Right atrium auricular region (tissue), 2 donors: ENCODE measurements around the gene FYTTD1. TPM values are rescaled to one million over a fixed set of nuclear protein-coding genes. Genes with fewer than 3 reads are reported as not detected.
"Not testable (repeated sequence)": the region's sequence is repeated elsewhere in the genome, so short reads cannot be mapped to it uniquely, and the experiment has no call there.

Experiments used
- DNase-seq: peaks from one replicate; pipeline ENCODE4 v3.0.0-alpha.2; 2019; ENCODE audit warnings: low spot score
- H3K27ac ChIP-seq, 2 donors: fragments of 200-600 bp; sonication (generic); 1 replicate in 1 of 2; 2 replicates in 1 of 2; pipeline ENCODE4 v1.5.1; 2016 to 2019
- H3K27me3 ChIP-seq, 2 donors: fragments of 200-600 bp; sonication (generic); one replicate each; pipeline versions ENCODE4 v1.5.1 to v1.6.0; 2017 to 2019
- H3K36me3 ChIP-seq: fragments of 200-600 bp; sonication (generic); one replicate; pipeline ENCODE4 v1.5.1; 2016
- H3K4me1 ChIP-seq, 2 donors: fragments of 200-600 bp; sonication (generic); one replicate each; pipeline versions ENCODE4 v1.5.1 to v1.6.0; 2017 to 2019
- H3K4me3 ChIP-seq, 2 donors: fragments of 200-600 bp; sonication (generic); 1 replicate in 1 of 2; 2 replicates in 1 of 2; pipeline ENCODE4 v1.5.1; 2017 to 2019; ENCODE audit warnings: mild to moderate bottlenecking in 1 of 2, moderate library complexity in 1 of 2
- H3K9me3 ChIP-seq, 2 donors: fragments of 200-600 bp; sonication (generic); one replicate each; pipeline ENCODE4 v1.5.1; 2019
- CTCF ChIP-seq, 2 donors: fragments of 200-600 bp; sonication (generic); IDR thresholded peaks; one replicate each; pipeline ENCODE4 v1.5.1; 2019; ENCODE audit warnings: antibody characterized with exemption in 2 of 2
- total RNA-seq, 2 donors: library from RNA; depleted of rRNA; stranded (reverse); fragments of >200 nt; gene quantifications; one replicate each; pipeline ENCODE4 v1.1.0, GENCODE V29; 2016

FYTTD1 gene
- total RNA-seq, 2 donors from 2014 or later: 39.9 to 61.8 TPM

GRCh38 chr3:197711973-197712707, 37.5 kb upstream of the FYTTD1 start:
- H3K27ac ChIP-seq: peak overlapping the region; percentile 90 to 98
- peak overlapping the region; percentile 30 to 33 for H3K4me3 ChIP-seq
- H3K4me1 ChIP-seq: peaks cover 0 to 29% of the 10 kb centered on the region in 2 donors
- DNase-seq: peak; percentile 95
- H3K36me3 ChIP-seq: peaks cover 3% of the 10 kb centered on the region
- no peaks in the 10 kb centered on the region for H3K27me3 ChIP-seq
- TF ChIP-seq CTCF (IDR thresholded peaks at IDR 0.05): no peak
- no peaks in the 10 kb centered on the region for H3K9me3 ChIP-seq

GRCh38 chr3:197713477-197713822, 36.2 kb upstream of the FYTTD1 start:
- Histone ChIP-seq H3K27me3 (no peaks in the 10 kb centered on the region), H3K9me3 (no peaks in the 10 kb centered on the region), H3K36me3 (peaks cover 8% of the 10 kb centered on the region), H3K4me3 (no peak overlapping the region), H3K4me1 (peaks cover 0 to 29% of the 10 kb centered on the region in 2 donors), H3K27ac (peak overlapping the region; percentile 90 to 98)
- no peak for DNase-seq
- no peak for TF ChIP-seq CTCF (IDR thresholded peaks at IDR 0.05)

GRCh38 chr3:197714251-197714650, 35.4 kb upstream of the FYTTD1 start:
- peaks cover 8% of the 10 kb centered on the region for H3K36me3 ChIP-seq
- no peaks in the 10 kb centered on the region for H3K9me3 ChIP-seq
- DNase-seq: no peak
- H3K4me1 ChIP-seq: peaks cover 0 to 29% of the 10 kb centered on the region in 2 donors
- no peak overlapping the region for H3K4me3 ChIP-seq
- H3K27ac ChIP-seq: peak overlapping the region; percentile 90 to 98
- no peak for TF ChIP-seq CTCF (IDR thresholded peaks at IDR 0.05)
- no peaks in the 10 kb centered on the region for H3K27me3 ChIP-seq

- Histone ChIP-seq H3K36me3 (peaks cover 17% of the 10 kb centered on the region), H3K4me3 (no peak overlapping the region), H3K27me3 (no peaks in the 10 kb centered on the region), H3K4me1 (peaks cover 0 to under 1% of the 10 kb centered on the region in 2 donors), H3K27ac (no peak overlapping the region), H3K9me3 (peaks cover 6 to 10% of the 10 kb centered on the region in 2 donors)
- TF ChIP-seq CTCF (IDR thresholded peaks at IDR 0.05): no peak
- DNase-seq: no peak
Measured at GRCh38 chr3:197718891-197719290, 30.8 kb upstream of the FYTTD1 start.

GRCh38 chr3:197720694-197721093, 29.0 kb upstream of the FYTTD1 start:
- TF ChIP-seq CTCF (IDR thresholded peaks at IDR 0.05): no peak
- Histone ChIP-seq H3K36me3 (peaks cover 17% of the 10 kb centered on the region), H3K27ac (no peak overlapping the region), H3K9me3 (peaks cover 6 to 10% of the 10 kb centered on the region in 2 donors), H3K27me3 (no peaks in the 10 kb centered on the region), H3K4me1 (no peaks in the 10 kb centered on the region), H3K4me3 (no peak overlapping the region)
- DNase-seq: no peak

GRCh38 chr3:197722734-197723133, 26.9 kb upstream of the FYTTD1 start:
- H3K4me1 ChIP-seq: no peaks in the 10 kb centered on the region
- peaks cover 9% of the 10 kb centered on the region for H3K36me3 ChIP-seq
- H3K27me3 ChIP-seq: no peaks in the 10 kb centered on the region
- no peak for TF ChIP-seq CTCF (IDR thresholded peaks at IDR 0.05)
- peaks cover 6 to 10% of the 10 kb centered on the region in 2 donors for H3K9me3 ChIP-seq
- no peak for DNase-seq
- H3K4me3 ChIP-seq: no peak overlapping the region
- no peak overlapping the region for H3K27ac ChIP-seq

- H3K36me3 ChIP-seq, DNase-seq, H3K4me1 ChIP-seq, H3K27ac ChIP-seq, H3K4me3 ChIP-seq, H3K9me3 ChIP-seq, H3K27me3 ChIP-seq: not testable (repeated sequence)
Measured at GRCh38 chr3:197727878-197728277, 21.8 kb upstream of the FYTTD1 start.
